Lung (tissue), 12 donors: Measurements from ENCODE around the gene LTBR. TPM values are rescaled to one million over a fixed set of nuclear protein-coding genes. Genes with fewer than 3 reads are reported as not detected.

Experiments used
- ATAC-seq: fragments of 200-7000 bp; cut with Tn5 transposase; one replicate; pipeline ENCODE4 v1.9.1; 2020; ENCODE audit warnings: moderate number of reproducible peaks; ENCODE audit not compliant: insufficient read depth, low FRiP score
- DNase-seq, 3 donors: peaks; one replicate each; pipeline ENCODE4 v3.0.0-alpha.2; 2013 to 2017
- H3K27ac ChIP-seq, 2 donors: one replicate each; pipeline ENCODE4 v1.5.1; 2013; ENCODE audit warnings: mild to moderate bottlenecking in 2 of 2, moderate library complexity in 2 of 2, control low read depth in 1 of 2, inconsistent platforms in 1 of 2, low read depth in 1 of 2, low read length in 1 of 2
- H3K27me3 ChIP-seq, 3 donors: one replicate each; pipeline ENCODE4 v1.5.1; 2013; ENCODE audit warnings: low read length in 2 of 3; ENCODE audit not compliant: control insufficient read depth in 3 of 3, insufficient read depth in 3 of 3
- H3K36me3 ChIP-seq, 4 donors: one replicate each; pipeline ENCODE4 v1.5.1; 2013; ENCODE audit warnings: low read length in 4 of 4, mild to moderate bottlenecking in 1 of 4, moderate library complexity in 1 of 4; ENCODE audit not compliant: control insufficient read depth in 4 of 4, insufficient read depth in 4 of 4
- H3K4me1 ChIP-seq, 5 donors: one replicate each; pipeline ENCODE4 v1.5.1; 2013; ENCODE audit warnings: low read length in 5 of 5, mild to moderate bottlenecking in 2 of 5, moderate library complexity in 1 of 5; ENCODE audit not compliant: control insufficient read depth in 5 of 5, insufficient read depth in 5 of 5
- H3K4me3 ChIP-seq: one replicate; pipeline ENCODE4 v1.5.1; 2013; ENCODE audit warnings: mild to moderate bottlenecking, control low read depth, moderate library complexity
- H3K9ac ChIP-seq, 2 donors: one replicate each; pipeline ENCODE4 v1.5.1; 2013; ENCODE audit warnings: low read length in 2 of 2, control low read depth in 1 of 2; ENCODE audit not compliant: insufficient read depth in 1 of 2
- H3K9me3 ChIP-seq, 4 donors: one replicate each; pipeline ENCODE4 v1.5.1; 2013; ENCODE audit warnings: low read length in 3 of 4, mild to moderate bottlenecking in 1 of 4, moderate library complexity in 1 of 4; ENCODE audit not compliant: control insufficient read depth in 4 of 4, insufficient read depth in 3 of 4
- WGBS, 2 donors: extraction: QIAGEN DNeasy Blood & Tissue Kit; methylation state at CpG; one replicate each; pipeline ENCODE4 v1.1.7; 2013; 5-methylcytosine and 5-hydroxymethylcytosine counted together
- polyA plus RNA-seq, 2 donors: library from polyadenylated mRNA; stranded (reverse); fragments of 200-250 nt; gene quantifications; one replicate each; pipeline ENCODE4 v1.2.1, GENCODE V29; 2013
- total RNA-seq, 2 donors: library from RNA; depleted of rRNA in 1 of 2; stranded (reverse); fragments of >200 nt in 1 of 2; gene quantifications; one replicate each; pipeline ENCODE4 v1.2.1, GENCODE V29; 2014 to 2021
- TF ChIP-seq, protein P1 (sequence below): IDR thresholded peaks from 2 replicates; pipeline ENCODE4 v1.5.1; 2012; ENCODE audit warnings: mild to moderate bottlenecking; ENCODE audit errors: control extremely low read depth, extremely low read depth
- donor health status: control.
- donor health status: control.
- donor health status: Bipolar disorder and iron deficiency.
- donor health status: healthy.
- donor health status: DM: yes; HTN: yes; CAD: no.

Gene LTBR
- total and polyA plus RNA-seq, 4 donors = 52.6 to 134 (median 122) TPM

DNA sequence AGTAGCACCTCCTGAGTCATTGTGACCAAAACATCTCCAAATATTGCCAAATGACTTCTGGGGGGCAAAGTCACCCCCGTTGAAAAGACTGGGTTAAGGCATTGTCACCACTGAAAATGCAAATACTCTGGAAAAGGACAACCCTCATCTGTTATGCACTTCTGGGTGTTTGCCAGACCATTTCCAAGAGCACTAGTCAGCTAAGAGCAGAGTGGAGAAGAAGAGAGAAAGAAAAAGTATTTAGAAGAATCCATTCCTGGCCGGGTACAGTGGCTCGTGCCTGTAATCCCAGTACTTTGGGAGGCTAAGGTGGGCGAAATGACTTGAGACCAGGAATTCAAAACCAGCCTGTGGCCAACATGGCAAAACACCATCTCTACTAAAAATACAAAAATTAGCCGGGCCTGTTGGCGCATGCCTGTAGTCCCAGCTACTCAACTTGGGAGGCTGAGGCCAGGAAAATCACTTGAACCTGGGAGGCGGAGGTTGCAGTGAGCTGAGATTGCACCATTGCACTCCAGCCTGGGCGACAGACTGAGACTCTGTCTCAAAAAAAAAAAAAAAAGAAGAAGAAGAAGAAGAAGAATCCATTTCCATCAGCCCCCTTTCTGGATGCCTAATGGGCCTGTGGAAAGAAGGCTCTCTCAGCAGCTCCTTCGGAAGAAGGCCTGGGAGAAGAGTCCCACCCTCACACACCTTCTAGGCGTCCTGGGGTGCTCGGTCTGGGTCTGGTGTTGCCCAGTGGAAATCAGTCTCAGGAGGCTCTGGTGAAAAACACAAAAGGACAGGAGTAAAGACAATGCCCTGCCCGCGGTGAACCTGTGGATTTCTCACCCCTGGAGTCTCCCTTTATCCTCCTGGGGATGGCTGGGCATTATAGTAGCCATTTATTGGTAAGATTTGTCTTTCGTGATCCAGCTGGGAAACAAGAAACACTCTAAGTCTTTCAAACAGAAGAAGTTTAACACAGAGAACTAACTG is 3.5 kb upstream of the LTBR start:
- H3K4me1 ChIP-seq = peaks cover 0 to 50% (median 27%) of the 10 kb centered on the region in 5 donors
- H3K27ac ChIP-seq = peak overlapping the region in 1 of 2 donors; percentile 69
- peaks cover 0 to 5% (median 0%) of the 10 kb centered on the region in 4 donors for H3K36me3 ChIP-seq
- ATAC-seq (no peak), DNase-seq (peak in 1 of 3 donors; percentile 68)
- TF ChIP-seq, protein P1, sequence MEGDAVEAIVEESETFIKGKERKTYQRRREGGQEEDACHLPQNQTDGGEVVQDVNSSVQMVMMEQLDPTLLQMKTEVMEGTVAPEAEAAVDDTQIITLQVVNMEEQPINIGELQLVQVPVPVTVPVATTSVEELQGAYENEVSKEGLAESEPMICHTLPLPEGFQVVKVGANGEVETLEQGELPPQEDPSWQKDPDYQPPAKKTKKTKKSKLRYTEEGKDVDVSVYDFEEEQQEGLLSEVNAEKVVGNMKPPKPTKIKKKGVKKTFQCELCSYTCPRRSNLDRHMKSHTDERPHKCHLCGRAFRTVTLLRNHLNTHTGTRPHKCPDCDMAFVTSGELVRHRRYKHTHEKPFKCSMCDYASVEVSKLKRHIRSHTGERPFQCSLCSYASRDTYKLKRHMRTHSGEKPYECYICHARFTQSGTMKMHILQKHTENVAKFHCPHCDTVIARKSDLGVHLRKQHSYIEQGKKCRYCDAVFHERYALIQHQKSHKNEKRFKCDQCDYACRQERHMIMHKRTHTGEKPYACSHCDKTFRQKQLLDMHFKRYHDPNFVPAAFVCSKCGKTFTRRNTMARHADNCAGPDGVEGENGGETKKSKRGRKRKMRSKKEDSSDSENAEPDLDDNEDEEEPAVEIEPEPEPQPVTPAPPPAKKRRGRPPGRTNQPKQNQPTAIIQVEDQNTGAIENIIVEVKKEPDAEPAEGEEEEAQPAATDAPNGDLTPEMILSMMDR = no peak
- no peaks in the 10 kb centered on the region for H3K27me3 ChIP-seq
- H3K4me3 ChIP-seq = no peak overlapping the region
- no peak overlapping the region for H3K9ac ChIP-seq
- no peaks in the 10 kb centered on the region for H3K9me3 ChIP-seq
- WGBS, 2 donors = 74 to 81% methylated on average over 14 of the region's 14 CpGs

DNA sequence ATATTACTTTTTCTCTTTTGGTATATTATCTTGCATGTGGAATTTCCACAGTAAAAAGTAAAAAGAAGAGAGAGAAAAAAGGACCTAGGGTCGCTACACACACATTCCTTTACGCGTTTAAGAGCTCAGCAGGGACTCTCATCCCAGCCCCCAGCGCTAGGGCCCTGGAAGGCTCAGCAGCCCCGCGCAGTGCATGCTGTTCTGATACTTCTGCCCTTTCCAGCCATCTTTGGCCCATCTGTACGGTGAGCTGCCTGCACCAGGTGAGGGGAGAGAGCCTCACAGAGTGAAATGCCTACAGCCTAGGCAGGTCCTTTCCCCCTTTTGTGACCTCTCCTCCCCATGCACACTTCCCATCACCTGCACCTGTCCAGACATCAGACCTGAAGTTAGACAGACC is 1.6 kb upstream of the LTBR start:
- peak overlapping the region in 1 of 2 donors; percentile 94 for H3K27ac ChIP-seq
- no peak for DNase-seq
- TF ChIP-seq, protein P1 = no peak
- 92 to 98% methylated on average over 7 of the region's 7 CpGs for WGBS, 2 donors
- H3K9ac ChIP-seq = no peak overlapping the region
- H3K36me3 ChIP-seq = peaks cover 0 to 8% (median 6%) of the 10 kb centered on the region in 4 donors
- no peaks in the 10 kb centered on the region for H3K27me3 ChIP-seq
- peaks cover 0 to 39% (median 21%) of the 10 kb centered on the region in 5 donors for H3K4me1 ChIP-seq
- H3K4me3 ChIP-seq = no peak overlapping the region
- no peaks in the 10 kb centered on the region for H3K9me3 ChIP-seq
- ATAC-seq = no peak

DNA sequence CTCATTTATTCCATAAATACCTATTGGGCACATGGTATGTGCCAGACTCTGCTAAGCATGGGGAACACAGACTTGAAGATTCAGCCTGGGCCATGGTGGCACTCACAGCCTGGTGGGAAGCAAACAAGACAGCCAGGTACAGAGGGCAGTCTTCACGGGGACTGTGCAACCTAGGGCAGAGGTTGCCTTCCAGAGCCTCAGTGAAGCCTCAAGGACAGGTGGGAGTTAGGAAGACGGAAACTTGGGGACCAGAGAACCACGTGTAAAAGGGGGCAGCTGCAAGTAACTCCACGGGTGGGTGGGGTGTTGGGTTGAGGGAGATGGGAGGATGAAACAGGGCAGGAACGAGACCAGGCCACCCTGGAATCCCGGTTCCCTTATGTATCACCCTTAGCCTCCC is 980 bp upstream of the LTBR start:
- H3K4me1 ChIP-seq = peaks cover 0 to 39% (median 21%) of the 10 kb centered on the region in 5 donors
- no peaks in the 10 kb centered on the region for H3K9me3 ChIP-seq
- H3K27me3 ChIP-seq = no peaks in the 10 kb centered on the region
- H3K9ac ChIP-seq = no peak overlapping the region
- H3K27ac ChIP-seq = peak overlapping the region; percentile 82 to 94
- H3K36me3 ChIP-seq = peaks cover 0 to 14% (median 12%) of the 10 kb centered on the region in 4 donors
- TF ChIP-seq, protein P1 = no peak
- no peak overlapping the region for H3K4me3 ChIP-seq
- DNase-seq (no peak), ATAC-seq (no peak)
- 83 to 93% methylated on average over 6 of the region's 6 CpGs for WGBS, 2 donors
